Measurements from ENCODE around the gene CFDP1.

- no peak for TF ChIP-seq CTCF (IDR thresholded peaks at IDR 0.05 in 8 of 11, conservative IDR thresholded peaks at IDR 0.05 in 3 of 11)
- TF ChIP-seq POLR2AphosphoS5 (IDR thresholded peaks at IDR 0.05), result no peak
Observed at GRCh38 chr16:75249441-75249840, 183.9 kb downstream of the CFDP1 start.

Measured in spleen (tissue), 7 donors.